ENCODE measurements around the gene PCBD1. TPM values are rescaled to one million over a fixed set of nuclear protein-coding genes. Genes with fewer than 3 reads are reported as not detected.
"Not testable (repeated sequence)": the region's sequence is repeated elsewhere in the genome, so short reads cannot be mapped to it uniquely, and the experiment has no call there.

The PCBD1 gene
- total RNA-seq, 1 donor from 2014 or later, result 117 TPM

DNA sequence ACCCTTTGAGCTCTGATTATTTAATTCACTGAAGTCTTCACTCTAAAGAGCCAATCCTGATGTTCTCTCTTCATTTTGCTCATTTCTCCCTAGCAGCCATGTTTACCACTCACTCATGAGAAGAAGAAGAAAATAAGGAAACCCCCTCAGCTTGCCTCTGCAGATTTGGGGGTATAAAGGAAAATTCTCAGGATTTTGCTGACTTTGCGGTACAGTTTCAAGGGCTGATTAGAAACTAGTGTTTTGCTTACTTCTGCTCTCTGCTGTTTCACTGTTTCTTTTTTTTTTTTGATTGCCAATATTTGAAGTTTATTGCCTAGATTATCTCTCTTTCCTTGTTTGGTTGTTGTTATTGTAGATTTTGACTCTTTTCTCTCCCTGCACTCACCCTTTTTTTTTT lies 23.4 kb downstream of the PCBD1 start:
- Histone ChIP-seq H3K27ac (no peak overlapping the region), H3K4me3 (no peak overlapping the region), H3K4me1 (no peaks in the 10 kb centered on the region), H3K9me3 (no peaks in the 10 kb centered on the region), H3K36me3 (peaks cover 24% of the 10 kb centered on the region), H3K27me3 (no peaks in the 10 kb centered on the region)
- intact Hi-C loops (cut with DNase I), result no loop called here
- TF ChIP-seq, protein P1, sequence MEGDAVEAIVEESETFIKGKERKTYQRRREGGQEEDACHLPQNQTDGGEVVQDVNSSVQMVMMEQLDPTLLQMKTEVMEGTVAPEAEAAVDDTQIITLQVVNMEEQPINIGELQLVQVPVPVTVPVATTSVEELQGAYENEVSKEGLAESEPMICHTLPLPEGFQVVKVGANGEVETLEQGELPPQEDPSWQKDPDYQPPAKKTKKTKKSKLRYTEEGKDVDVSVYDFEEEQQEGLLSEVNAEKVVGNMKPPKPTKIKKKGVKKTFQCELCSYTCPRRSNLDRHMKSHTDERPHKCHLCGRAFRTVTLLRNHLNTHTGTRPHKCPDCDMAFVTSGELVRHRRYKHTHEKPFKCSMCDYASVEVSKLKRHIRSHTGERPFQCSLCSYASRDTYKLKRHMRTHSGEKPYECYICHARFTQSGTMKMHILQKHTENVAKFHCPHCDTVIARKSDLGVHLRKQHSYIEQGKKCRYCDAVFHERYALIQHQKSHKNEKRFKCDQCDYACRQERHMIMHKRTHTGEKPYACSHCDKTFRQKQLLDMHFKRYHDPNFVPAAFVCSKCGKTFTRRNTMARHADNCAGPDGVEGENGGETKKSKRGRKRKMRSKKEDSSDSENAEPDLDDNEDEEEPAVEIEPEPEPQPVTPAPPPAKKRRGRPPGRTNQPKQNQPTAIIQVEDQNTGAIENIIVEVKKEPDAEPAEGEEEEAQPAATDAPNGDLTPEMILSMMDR (IDR thresholded peaks at IDR 0.05), result no peak
- no peak for DNase-seq
- ATAC-seq, result no peak

DNA sequence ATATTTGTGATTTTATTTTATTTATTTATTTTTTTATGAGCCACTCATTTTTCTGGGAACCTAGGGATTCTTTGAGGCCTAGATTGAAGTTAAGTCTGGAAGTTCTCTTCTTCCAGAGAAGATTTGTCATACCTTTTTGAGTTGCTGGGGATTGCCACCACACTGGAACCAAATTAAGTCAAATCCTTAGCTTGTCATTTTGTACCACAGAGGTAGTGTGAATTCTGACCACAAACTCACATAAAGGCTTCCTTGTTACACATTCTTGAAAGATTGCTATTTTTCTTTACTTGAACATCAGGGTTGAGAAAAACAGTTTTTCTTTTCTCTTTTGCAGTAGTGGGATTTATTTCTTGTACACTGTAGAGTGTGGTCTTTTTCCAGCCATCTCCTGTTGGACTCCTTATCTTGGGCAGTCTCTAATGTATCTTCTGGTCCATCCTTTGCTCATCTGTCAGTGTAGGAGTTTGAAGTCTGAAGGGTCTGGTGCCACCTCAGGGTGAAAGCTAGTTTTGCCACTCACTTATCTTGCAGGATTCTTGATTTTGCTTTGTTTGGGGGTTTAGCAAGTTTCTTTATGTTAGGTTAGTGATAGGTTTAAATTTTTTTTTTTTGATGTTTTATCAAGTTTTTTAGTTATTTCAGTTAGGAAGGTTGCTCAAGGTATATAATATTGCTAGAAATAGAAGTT lies 24.8 kb downstream of the PCBD1 start:
- no peak overlapping the region for H3K27ac ChIP-seq
- ATAC-seq (no peak), DNase-seq (no peak)
- no peaks in the 10 kb centered on the region for H3K4me1 ChIP-seq
- no peaks in the 10 kb centered on the region for H3K27me3 ChIP-seq
- H3K9me3 ChIP-seq, result no peaks in the 10 kb centered on the region
- TF ChIP-seq, protein P1 (IDR thresholded peaks at IDR 0.05), result no peak
- H3K4me3 ChIP-seq, result no peak overlapping the region
- intact Hi-C loops (cut with DNase I), result no loop called here
- H3K36me3 ChIP-seq, result peaks cover 31% of the 10 kb centered on the region

DNA sequence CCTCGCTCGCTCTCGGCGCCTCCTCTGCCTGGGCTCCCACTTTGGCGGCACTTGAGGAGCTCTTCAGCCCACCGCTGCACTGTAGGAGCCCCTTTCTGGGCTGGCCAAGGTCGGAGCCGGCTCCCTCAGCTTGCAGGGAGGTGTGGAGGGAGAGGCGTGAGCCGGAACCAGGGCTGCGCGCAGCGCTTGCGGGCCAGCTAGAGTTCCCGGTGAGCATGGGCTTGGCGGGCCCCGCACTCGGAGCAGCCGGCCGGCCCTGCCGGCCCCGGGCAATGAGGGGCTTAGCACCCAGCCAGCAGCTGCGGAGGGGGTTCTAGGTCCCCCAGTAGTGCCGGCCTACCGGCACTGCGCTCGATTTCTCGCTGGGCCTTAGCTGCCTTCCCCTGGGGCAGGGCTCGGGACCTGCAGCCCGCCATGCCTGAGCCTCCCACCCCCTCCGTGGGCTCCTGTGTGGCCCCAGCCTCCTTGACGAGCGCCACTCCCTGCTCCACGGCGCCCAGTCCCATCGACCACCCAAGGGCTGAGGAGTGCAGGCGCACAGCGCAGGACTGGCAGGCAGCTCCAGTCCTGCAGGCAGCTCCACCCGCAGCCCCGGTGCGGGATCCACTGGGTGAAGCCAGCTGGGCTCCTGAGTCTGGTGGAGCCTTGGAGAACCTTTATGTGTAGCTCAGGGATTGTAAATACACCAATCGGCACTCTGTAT lies 26.7 kb downstream of the PCBD1 start:
- ATAC-seq; H3K27me3 ChIP-seq; DNase-seq; H3K4me3 ChIP-seq; H3K4me1 ChIP-seq; H3K27ac ChIP-seq; intact Hi-C loops (cut with DNase I); H3K9me3 ChIP-seq: not testable (repeated sequence)
- H3K36me3 ChIP-seq, result peaks cover 47% of the 10 kb centered on the region

DNA sequence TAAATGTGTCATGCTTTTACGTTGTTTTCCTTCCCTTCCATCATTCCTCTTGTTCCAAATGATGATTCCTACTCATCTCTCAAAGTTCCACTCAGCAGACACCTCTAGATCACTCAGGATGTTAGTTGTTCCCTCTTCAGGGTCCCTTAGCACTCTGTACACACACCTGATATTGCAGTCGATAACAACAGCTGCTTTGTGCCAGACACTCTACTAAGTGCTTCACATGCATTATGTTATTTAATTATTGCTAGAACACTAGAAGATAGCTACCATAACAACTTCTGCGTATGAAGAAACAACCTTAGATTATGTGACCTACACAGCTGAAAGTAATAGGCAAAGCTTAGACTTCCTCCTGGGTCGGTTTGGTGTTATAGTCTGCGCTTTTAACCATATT lies 29.6 kb downstream of the PCBD1 start:
- H3K4me1 ChIP-seq, result no peaks in the 10 kb centered on the region
- DNase-seq, result no peak
- no peak overlapping the region for H3K4me3 ChIP-seq
- H3K27ac ChIP-seq, result no peak overlapping the region
- intact Hi-C loops (cut with DNase I), result no loop called here
- H3K27me3 ChIP-seq, result no peaks in the 10 kb centered on the region
- peaks cover 66% of the 10 kb centered on the region for H3K36me3 ChIP-seq
- TF ChIP-seq, protein P1 (IDR thresholded peaks at IDR 0.05), result no peak
- no peaks in the 10 kb centered on the region for H3K9me3 ChIP-seq
- no peak for ATAC-seq

DNA sequence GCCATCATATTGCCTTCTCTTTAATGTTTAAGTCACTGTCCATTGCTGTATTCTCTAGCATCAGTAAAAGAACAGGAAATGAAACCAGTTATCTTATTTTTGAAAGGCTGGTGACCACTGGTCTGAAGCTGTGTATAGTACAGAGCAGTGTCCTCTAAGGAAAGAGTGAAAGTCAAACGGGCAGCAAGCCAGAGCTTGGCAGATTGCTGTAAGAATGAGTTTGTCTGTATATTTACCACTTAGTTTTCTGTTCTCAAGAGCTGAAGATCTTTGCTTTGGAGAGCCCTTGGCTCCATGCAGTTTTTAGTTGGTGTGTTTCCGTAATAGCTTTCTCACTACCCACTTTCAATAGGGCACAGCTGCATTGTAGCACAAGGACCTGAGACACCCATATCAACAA lies 31.9 kb downstream of the PCBD1 start:
- Histone ChIP-seq H3K27me3 (no peaks in the 10 kb centered on the region), H3K36me3 (peaks cover 85% of the 10 kb centered on the region), H3K4me1 (no peaks in the 10 kb centered on the region), H3K9me3 (no peaks in the 10 kb centered on the region), H3K4me3 (no peak overlapping the region), H3K27ac (no peak overlapping the region)
- no peak for DNase-seq
- ATAC-seq, result peak; percentile 45
- intact Hi-C loops (cut with DNase I), result no loop called here
- TF ChIP-seq, protein P1 (IDR thresholded peaks at IDR 0.05), result no peak

DNA sequence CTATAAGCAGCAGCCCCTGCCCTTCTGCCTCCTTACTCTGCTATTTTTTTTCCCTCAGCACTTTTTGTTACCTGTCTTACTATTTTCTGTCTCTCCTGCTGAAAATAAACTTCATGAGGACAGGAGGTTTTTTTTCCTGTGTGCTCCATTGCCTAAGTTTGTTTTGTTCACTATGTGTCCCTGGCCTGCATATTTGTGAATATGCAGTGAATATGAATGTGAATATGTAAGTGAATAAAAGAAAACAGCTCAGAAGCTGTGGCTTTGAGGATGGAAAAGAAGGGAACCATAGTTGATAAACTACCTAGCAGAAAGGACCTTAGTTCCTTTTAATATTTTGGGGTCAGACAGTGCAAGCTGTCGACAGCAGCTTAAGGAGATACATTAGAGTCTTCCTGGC lies 34.9 kb downstream of the PCBD1 start:
- DNase-seq (no peak), ATAC-seq (no peak)
- Histone ChIP-seq H3K27me3 (no peaks in the 10 kb centered on the region), H3K4me1 (no peaks in the 10 kb centered on the region), H3K4me3 (no peak overlapping the region), H3K36me3 (peaks cover 62% of the 10 kb centered on the region), H3K27ac (no peak overlapping the region), H3K9me3 (no peaks in the 10 kb centered on the region)
- intact Hi-C loops (cut with DNase I), result no loop called here
- TF ChIP-seq, protein P1 (IDR thresholded peaks at IDR 0.05), result no peak
